Muscle of back (tissue), 11 donors: ENCODE results near the gene FGF14. TPM values are rescaled to one million over a fixed set of nuclear protein-coding genes. Genes with fewer than 3 reads are reported as not detected.
A peak's percentile ranks its signal among the peaks of the same experiment; 100 is the strongest.
"Not testable (repeated sequence)": the region's sequence is repeated elsewhere in the genome, so short reads cannot be mapped to it uniquely, and the experiment has no call there.

Experiments
- DNase-seq, 3 donors: peaks; one replicate each; pipeline versions ENCODE4 v3.0.0 to v3.0.0-alpha.2; 2013
- polyA plus RNA-seq, 10 donors: library from polyadenylated mRNA; unstranded; fragments of 120-200 nt; gene quantifications; one replicate each; pipeline ENCODE4 v1.2.1, GENCODE V29; 2013; ENCODE audit not compliant: insufficient read length in 10 of 10

The FGF14 gene
- polyA plus RNA-seq, 10 donors, result 0.17 to 1.6 (median 0.60) TPM

DNA sequence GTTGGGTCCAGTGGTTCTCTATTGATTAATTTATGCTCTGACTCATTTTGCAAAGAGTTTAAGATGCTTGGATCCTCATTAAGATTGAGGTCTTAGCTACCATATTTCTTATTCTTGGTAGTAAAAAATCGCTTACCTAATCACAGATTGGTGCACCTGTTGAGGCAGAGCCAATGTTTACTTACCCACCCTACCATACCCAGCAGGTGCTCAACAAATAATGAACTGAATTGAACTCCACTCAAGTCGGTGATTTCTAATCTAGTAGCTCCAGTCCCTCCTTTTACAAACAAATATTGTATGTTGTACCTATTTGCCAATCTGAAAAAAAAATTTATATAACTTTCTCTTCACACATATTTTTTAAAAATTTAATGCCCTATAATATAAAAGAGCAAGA lies 361.0 kb downstream of the FGF14 start:
- DNase-seq, result no peak

DNA sequence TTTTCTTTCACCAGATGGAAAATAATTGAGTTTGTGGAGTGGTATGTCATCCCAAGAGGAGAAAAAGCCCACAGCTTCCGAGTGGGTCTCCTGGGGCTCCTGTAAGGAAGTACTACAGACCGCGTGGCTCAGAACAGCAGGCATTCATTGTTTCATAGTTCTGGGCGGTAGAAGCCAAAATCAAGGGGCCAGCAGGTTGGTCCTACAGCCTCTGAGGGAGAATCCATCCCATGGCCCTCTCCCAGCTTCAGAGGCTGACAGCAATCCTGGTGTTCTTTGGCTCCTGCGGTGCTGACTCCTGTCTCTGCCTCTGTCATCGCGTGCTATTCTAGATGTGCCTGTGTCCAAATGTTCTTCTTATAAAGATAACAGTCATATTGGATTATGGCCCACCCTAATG lies 362.6 kb downstream of the FGF14 start:
- no peak for DNase-seq

DNA sequence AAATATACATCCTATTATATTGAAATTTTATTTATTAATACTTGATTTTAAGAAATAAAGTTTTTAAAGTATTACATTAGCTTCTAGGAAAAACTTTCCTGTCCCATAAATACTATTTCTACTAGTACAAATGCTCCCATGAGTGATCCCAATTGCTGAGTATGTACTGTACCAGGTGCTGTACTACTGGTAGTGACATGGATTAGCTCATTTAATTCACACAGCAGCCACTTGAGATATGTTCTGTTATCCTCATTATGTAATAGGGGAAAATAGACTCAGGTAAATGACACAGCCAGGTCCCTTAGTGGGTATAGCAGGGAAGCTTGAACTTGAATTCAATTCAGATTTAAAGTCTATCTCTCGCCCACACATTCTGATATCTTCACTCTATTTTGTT lies 363.1 kb downstream of the FGF14 start:
- DNase-seq, result no peak

DNA sequence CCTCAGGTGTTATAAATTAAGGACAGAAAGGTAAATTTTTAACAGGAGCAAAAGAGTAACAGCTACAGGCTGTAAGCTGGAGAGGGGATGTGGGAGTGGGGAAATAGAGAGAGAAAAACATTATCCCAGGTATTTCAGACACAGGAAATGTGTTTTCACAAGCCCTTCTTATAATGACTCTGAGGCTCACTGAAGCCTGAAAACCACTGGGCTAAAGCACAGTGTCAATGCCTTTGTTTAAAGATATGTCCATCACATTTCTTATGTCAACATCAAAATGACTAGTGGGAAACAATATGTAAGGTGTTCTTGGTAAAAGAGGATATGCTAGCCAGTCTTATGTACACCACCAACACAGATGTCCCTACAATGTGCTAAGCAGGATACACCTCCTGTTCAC lies 365.9 kb downstream of the FGF14 start:
- DNase-seq, result no peak

DNA sequence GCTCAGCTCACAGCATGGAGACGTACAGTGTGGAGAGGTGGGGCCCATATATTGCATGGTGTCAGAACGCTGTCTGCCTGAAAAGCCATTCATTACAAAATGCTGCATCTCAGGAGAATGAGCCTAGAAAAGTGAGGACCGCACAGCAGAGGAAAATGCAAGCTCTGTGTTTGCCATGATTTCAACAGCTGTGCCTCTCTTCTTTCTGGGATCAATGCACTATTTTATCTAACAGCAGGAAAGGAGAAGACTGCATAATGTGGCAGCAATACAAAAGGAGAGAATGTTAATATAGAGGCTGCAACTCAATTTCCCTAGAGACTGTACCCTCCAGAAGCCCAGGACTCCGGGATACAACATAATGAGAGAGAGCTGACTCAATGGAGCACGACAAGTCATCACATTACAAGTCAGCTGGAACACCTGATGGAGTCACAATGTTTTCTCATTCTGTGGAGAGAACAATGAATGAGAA lies 368.0 kb downstream of the FGF14 start:
- no peak for DNase-seq

DNA sequence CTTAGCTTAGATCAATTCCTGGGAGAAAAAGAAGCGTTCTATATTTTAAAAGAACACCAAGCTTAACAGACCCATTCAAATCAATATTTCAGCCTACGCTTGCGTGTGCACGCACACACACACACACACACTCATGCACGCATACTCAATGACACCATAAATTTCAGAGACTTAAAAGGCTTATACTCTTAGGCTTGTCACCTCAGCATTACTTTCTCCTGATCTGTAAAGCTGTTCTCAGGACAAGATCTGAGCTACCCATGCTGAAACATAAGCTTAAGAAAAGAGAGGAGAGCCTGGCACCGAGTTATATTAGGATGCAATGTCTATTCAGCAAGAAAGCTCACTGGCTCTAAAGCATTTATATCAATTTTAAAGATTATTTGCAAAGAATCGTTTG lies 368.5 kb downstream of the FGF14 start:
- DNase-seq, result no peak

DNA sequence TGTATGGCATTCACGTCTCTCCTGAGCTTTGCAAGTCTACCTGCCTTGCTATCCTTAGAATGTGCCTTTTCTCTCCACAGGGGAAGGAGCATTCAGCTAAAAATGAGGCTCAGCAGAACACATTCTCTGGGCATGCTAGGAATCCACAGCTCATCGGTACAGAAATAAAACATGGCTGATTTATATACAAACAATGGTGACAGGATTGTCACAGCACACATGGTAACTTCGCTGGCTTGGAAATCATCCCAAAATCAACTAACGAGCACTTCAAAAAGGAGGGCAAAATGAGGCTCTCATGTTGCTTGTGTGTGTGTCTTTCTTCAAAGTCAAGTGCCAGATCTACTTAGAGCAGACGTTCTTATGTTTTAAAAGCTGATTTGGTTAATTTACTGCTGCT lies 373.0 kb downstream of the FGF14 start:
- no peak for DNase-seq

DNA sequence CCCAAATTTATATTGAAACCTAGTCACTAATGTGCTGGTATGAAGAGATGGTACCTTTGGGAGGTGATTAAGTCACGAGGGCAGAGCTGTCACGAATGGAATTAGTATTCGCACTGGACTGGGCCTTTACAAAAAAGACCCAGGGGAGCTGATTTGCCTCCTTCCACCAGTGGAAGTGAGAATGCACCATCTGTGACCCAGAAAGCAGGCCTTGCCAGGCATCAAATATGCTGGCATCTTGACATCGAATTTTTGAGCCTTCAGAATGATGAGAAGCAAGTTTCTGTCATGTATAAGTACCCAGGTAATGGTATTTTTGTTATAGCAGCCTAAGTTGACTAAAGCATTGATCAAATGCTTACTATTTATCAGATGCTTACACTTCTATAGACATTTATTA lies 373.6 kb downstream of the FGF14 start:
- no peak for DNase-seq

DNA sequence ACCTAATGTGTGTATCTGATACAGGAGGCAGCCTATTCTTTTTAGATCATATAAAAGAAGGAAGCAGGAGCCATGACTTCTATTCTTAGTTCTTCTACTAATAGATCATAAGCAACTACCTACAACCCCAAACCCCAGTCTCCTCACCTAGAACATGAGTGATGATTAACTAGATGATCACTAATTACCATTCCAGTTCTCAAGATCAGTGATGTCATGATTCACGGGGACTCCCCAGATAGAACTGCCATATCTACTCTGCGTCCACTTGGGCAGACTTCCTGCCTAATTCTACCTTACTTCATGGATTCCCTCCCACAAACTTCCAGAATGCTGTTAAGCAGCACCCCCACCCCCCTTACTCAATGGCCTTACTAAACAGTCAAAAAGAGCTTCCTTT lies 380.1 kb downstream of the FGF14 start:
- no peak for DNase-seq

DNA sequence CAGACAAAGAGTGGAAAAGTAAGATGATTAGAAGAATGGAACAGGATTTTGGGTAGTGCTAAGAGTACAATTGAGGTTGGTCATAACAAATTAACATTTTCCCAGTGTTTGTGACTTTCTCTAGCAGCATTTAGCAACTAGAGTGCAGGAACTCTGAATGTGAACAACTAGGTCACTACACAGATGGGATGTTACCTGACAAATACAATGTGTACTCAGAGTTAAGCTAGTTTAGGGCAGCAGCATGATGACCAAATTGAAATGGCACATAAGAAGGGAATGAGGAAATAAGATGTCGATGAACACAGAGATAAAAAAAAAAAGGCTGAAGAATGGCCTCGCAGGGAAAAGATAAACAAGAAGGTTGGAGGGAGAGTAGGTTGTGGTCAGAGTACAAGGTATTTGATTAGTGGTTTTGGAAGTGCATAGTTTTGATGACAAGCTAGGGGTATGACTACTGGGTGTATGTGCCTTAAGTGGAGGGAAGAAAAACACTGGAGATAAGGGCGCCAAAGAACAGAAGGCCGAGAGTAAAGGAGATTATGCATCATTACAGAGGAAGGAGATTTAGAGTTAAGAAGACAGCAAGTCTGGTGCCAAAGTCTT lies 381.1 kb downstream of the FGF14 start:
- DNase-seq, result no peak

DNA sequence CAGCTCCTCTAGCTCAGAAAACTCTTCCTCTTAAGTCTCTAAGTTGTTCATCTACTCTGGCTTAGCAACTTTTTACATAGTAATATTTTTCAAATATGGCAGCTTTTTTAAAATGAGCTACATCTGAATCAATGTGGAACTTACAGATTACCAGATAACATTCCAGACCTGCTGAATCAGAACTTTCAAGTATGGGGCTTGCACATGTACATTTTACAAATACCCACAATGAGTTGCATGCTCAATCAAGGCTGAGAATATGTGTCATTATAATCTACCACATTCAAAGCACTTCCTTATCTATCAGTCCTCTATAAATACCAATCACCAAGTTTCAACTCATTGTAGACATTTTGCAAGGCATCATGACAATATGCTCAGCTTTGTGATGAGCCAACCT lies 383.1 kb downstream of the FGF14 start:
- DNase-seq, result no peak

DNA sequence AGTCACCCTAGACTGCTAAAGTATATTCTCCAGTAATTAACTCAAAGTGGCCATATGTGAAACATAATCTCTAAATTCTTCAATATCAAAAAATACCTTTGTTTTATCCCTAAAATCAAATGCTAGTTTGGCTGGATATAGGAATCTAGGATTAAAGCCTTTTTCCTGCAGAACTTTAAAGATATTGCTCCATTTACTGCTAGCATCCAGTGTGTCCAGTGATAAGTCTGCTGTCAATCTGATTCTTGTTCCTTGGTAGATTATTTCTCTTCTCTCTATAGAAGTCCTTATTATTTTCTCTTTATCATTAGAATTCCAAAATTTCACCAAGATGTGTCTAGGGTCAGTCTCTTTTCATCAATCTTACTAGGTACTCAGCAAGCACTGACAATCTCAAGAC lies 384.6 kb downstream of the FGF14 start:
- no peak for DNase-seq

DNA sequence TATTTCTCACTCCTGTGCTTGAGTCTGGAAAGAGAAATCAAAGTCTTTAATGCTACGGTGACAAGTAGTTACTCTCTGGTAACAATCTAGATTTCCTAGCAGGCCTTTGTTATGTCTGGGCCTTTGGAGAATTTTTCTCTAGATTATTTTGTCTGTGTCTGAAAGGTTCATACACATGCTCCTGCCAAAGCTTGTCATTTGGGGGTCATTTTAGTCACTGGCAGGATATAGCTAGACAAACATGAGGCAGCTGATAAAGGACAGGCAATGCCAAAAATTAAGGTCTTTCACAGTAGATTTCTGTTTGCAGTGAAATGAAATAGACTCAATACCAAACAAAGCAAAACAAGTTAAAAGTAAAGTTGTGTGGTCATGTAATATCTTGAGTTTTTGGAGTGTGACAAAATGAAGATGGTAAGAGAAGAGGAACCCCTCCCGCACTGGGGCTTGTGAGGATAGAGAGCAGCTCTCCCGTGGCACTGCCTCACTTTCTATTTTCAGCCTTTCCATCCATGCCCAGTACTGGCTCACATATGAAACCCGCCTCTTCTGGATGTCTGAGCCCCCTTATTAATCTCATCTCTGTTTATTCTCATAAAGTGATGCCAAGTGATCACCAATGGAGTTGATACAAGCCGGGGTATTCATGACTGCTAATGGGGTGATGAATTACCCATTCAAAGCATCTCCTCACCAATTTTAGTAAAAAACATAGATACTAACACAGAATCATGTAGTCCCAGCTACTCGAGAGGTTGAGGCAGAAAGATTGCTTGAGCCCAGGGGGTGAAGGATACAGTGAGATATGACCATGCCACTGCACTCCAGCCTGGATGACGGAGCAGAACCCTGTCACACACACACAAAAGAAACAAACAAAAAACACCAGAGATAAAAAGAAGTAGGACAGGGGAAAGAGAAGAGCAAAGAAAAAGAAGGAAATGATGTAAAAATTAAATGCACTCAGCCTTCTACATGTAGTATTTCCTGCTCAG lies 389.3 kb downstream of the FGF14 start:
- DNase-seq, result no peak

DNA sequence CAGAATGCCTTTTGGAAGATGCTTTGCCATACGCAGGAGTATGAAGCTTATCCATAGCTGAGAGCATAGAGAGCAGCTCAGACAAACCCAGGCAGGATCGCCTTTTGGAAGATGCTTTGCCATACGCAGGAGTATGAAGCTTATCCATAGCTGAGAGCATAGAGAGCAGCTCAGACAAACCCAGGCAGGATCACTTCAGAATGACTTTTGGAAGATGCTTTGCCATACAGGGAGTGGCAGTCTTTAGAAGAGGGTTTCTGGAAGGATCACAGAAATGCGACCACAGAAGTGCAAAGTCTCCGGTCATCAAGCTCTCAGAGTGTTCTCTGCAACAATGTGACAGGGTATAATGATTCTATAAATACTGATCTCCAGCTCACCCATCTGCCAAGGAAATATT lies 390.4 kb downstream of the FGF14 start:
- not testable (repeated sequence) for DNase-seq

DNA sequence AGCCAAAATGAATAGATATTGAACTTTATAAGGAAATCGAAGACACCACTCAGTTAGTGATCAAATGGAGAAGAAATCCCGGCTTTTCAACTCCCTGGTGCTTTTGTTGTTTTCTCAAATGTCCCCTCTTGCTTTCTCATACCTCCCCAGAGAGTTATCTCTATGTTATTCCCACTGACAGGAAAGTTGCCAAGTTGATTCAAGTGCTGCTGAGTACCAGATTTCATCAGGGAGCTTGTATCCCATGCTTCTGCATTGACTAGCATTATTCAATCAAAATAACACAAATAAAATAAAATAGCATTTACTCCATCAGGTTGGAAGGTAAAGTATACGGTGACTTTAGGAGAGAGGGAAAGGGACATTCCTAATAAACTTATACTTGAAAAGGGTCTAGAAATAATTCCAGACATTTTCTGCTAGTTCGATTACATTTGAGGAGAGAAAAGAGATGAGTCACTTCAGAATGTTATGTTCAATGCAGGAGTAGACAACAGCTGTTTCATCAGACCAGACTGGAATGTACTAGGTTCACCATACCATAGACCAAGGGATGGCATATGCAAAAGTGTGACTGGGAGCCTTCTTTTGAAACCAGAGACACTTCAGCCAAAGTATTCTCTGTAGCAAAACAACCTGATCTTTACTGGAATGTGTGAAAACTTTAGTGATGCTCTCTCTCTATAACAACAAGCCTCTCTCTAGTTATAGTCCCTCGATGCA lies 397.8 kb downstream of the FGF14 start:
- DNase-seq, result no peak

DNA sequence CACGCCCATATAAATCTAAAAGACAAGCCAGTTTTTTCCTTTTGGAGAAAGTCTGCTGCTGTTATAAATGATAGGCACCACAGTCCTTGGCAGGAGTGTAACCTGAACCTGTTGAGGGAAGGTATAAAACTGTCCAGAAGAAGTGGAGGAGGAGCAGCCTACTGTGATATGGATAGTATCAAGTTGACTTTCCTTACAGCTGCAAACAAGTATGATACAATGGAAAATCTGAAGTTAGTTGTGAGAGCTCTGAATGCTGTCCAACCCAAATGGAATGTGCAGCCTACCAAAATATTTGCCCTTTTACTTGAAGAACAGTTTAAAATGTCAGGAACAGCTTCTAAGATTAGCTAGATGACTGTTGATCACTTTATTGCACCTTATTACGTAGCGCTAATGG lies 399.6 kb downstream of the FGF14 start:
- DNase-seq, result no peak

DNA sequence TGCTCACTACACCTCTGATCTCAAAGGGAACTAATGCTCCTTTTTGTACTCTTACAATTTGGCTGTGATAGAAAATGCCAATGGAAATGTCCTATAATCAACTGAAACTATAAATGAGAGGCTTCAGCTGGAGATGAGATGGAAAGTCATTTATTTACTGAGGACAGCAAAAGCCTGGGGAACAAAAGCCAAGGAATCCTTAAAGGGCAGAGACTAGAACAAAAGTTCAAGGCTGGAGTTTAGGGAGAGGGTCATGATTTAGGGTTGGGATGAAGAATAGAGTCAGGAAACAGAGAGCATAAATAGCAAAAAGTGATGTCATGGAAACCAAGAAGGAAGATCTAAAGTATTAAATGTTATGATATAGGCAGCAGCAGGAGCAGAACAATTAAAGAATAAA lies 401.1 kb downstream of the FGF14 start:
- DNase-seq, result no peak

DNA sequence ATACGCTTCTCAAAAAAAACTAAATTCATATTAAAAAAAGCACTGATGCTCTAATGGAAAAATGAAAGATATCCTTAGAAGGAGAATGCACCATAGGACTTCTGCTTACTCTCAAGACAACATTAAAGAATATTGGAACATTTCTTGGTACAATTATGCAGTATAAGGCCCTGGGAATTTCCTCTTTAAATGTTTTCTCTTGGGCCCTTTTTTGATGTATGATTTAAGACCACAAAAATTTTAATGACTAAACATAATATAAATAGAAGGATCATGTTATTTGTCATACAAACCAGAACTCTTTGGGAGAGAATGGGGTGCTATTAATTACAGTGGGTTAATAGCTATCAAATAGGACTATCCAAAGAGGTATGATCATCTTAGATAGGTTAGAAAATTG lies 403.7 kb downstream of the FGF14 start:
- no peak for DNase-seq

DNA sequence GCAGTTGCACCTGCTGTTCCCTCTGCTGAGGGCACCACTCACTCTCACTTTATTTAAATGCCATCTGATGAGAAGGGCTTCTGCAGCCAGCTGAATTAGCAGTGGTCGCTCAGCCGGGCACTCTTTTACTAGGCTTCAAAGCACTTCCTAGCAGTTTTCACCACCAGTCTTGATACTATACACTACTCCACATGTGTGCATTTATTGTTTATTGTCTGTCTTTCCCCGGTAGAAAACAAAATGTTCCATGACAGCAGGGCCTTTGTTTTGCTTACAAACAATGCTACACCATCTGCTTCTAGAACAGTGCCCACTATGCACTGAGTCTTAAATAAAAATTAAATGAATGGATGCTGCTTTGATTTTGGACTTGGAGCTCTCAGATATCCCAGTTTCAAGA lies 404.9 kb downstream of the FGF14 start:
- no peak for DNase-seq

DNA sequence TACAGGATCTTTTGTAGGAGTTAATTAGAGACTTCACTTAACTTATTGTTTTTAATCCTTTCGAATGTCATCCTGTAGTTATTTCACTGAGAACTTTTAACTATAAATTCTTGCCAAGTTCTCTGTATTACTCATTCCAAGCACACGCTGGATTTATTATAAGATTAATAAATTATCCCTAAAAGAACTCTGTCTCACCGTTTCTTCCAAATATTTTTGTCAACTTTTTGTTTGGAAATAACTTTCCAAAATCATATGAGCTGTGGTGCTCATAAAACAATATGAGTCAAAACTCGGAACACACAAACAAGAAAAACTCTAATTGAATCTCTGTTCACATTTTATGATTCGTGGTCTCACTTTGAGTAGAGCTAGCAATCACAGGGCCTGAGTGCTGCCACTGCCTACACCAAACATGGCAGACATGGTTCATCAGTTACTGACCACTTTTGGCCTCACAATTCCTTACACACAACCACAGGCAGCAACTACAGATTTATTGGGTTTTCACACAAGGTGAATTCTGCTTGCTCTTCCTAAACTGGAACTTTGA lies 412.0 kb downstream of the FGF14 start:
- no peak for DNase-seq

DNA sequence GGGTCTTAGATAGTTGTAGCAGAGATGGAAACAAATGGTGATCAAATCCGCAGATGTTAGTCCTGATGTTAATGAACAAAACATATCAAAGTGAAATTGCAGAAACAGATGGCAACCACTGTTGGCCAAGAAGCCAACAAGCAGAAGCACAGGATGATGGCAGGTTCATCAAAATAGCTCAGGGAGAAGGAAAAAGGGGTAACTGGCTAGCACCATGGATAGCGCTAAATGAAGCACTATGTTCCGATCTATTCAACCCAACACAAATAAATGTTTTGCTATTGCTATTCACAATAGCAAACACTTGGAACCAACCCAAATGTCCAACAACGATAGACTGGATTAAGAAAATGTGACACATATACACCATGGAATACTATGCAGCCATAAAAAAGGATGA lies 413.7 kb downstream of the FGF14 start:
- peak in 2 of 3 donors; percentile 5 to 15 for DNase-seq

DNA sequence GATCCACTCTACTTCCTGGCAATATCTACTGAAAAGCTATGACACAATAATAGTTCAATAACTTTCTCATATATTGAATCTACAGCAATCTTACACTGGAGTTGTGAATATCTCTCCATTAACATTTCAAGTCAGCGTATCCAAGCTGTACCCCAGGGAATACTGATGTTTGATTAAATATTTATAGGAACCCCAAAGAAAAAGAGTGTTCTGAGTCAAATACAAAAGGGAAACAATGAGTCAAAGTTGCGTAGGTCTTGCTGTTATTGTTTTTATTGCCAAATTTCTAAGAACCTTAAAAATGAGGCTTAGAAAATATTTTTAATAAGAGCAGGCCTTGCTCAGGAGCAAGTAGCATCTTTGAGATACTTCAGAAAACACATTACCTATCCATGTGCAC lies 415.5 kb downstream of the FGF14 start:
- no peak for DNase-seq
